Measurements from ENCODE around the gene RHOJ. TPM values are rescaled to one million over a fixed set of nuclear protein-coding genes. Genes with fewer than 3 reads are reported as not detected.

Gene RHOJ
- total and polyA plus RNA-seq, 12 donors, result 1.8 to 14.9 (median 5.6) TPM

DNA sequence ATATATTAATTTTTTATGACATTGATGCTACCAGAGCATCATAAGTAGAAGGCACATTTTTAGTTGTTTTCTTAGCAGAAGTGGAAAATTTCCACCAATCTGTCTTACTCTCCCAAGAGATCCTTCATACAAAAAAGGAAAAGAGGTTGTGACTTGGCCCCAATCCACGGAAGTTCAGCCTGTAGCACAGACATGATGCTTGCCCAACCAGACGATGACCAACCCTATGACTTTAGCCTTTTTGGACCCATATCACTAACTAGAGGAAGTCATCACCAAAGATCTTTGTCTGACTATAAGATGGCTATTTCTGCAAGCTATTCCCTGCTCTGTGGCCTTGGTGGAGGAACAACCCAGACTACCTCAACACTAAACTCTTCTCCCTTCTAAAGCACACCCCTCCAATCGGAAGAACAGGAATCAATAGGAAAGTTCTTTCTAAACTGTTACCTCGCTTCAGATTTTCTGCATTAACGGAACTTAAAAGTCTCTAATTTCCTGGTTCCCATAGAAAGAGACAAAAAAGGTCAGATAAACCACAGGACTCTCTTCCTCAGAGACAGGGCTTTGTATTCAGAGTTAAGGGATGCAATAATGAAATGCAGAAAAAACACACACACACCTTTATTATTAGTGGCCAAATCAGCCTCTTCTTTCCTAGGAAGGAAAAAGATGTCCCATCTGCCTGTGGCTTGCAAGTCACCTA is 4.1 kb upstream of the RHOJ start:
- Histone ChIP-seq H3K36me3 (replicated peaks in 1 of 2) (no peaks in the 10 kb centered on the region), H3K27ac (no peak overlapping the region), H3K4me1 (replicated peaks in 1 of 2) (peaks cover 0 to 6% of the 10 kb centered on the region in 2 donors), H3K9me3 (replicated peaks in 1 of 3) (no peaks in the 10 kb centered on the region), H3K4me3 (no peak overlapping the region), H3K27me3 (no peaks in the 10 kb centered on the region)
- intact Hi-C loops (cut with DNase I), result no loop called here
- TF ChIP-seq POLR2A (IDR thresholded peaks at IDR 0.05), result no peak
- no peak for TF ChIP-seq CTCF (IDR thresholded peaks at IDR 0.05)
- DNase-seq, result peak in 3 of 7 donors; percentile 17 to 57 (median 26)
- 63 to 75% (median 68%) methylated on average over 5 of the region's 5 CpGs for WGBS, 4 donors

DNA sequence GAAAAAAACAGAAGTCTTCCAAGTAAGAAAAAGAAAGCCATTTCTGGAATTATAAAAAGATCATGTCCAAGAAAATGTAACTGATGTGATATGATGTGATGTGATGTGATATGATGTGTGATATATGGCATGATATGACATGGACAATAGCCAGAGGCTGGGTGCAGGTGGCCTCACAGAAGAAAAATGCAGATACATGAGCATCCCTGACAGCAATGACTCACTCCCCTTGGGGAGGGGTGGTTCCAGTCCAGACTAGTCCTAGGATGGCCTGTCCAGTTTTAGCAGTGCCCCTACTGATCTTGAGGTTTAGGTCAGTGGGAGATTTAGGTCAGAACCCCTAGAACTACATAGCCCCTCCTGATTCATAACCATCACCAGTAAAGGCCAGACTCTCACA is 3.5 kb upstream of the RHOJ start:
- H3K4me3 ChIP-seq, result no peak overlapping the region
- no peaks in the 10 kb centered on the region for H3K27me3 ChIP-seq
- DNase-seq, result no peak
- intact Hi-C loops (cut with DNase I), result no loop called here
- no peaks in the 10 kb centered on the region for H3K36me3 ChIP-seq (replicated peaks in 1 of 2)
- H3K4me1 ChIP-seq (replicated peaks in 1 of 2), result peaks cover 0 to 6% of the 10 kb centered on the region in 2 donors
- no peaks in the 10 kb centered on the region for H3K9me3 ChIP-seq (replicated peaks in 1 of 3)
- no peak overlapping the region for H3K27ac ChIP-seq
- no peak for TF ChIP-seq POLR2A (IDR thresholded peaks at IDR 0.05)
- TF ChIP-seq CTCF (IDR thresholded peaks at IDR 0.05), result no peak

- Histone ChIP-seq H3K27me3 (no peaks in the 10 kb centered on the region), H3K9me3 (replicated peaks in 1 of 3) (no peaks in the 10 kb centered on the region), H3K27ac (no peak overlapping the region), H3K4me1 (replicated peaks in 1 of 2) (peaks cover 0 to 6% of the 10 kb centered on the region in 2 donors), H3K4me3 (no peak overlapping the region), H3K36me3 (replicated peaks in 1 of 2) (no peaks in the 10 kb centered on the region)
- no peak for TF ChIP-seq POLR2A (IDR thresholded peaks at IDR 0.05)
- 82 to 94% (median 87%) methylated on average over 2 of the region's 2 CpGs for WGBS, 4 donors
- no peak for DNase-seq
- intact Hi-C loops (cut with DNase I), result no loop called here
Measured at GRCh38 chr14:63203015-63203414, 1.2 kb upstream of the RHOJ start.

DNA sequence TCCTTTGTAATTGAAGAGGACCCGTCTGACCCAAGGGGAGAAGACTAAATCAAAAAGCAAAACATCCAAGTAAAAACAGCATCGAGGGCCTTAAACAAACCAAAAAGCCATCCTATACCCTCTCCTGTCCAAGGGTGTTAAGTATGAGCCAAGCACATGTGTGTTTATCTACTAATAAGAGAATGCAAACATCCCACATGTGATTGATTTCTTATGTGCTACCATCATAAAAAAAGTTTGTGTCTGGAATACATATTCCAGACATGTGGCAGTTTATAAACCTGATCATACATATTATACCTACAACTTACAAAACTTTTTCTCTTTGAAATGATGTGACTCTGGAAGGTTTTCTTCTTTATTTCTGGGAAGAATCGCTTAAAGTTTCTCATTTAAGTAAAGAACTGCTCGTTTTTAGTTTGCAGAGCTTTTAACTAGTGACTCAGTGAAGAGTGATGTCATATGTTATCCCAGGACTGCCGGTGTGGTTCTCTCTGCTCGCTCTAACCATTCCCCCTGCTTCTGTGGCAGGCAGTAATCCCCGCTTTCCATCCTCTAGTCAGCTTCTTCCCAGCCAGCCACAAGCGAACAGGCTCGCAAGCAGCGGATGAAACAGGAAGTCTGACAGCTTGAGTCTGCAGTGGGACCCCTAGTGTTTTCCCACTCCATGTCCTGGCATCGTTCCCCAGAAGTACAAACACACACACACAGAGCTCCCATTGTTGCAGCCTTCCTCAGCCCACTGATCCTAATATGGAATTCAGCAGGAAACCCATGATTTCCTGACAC is 431 bp upstream of the RHOJ start:
- Histone ChIP-seq H3K27ac (peak overlapping the region in 3 of 5 donors; percentile 46 to 80 (median 69)), H3K27me3 (no peaks in the 10 kb centered on the region), H3K4me3 (peak overlapping the region in 1 of 4 donors; percentile 53), H3K9me3 (replicated peaks in 1 of 3) (no peaks in the 10 kb centered on the region), H3K36me3 (replicated peaks in 1 of 2) (no peaks in the 10 kb centered on the region), H3K4me1 (replicated peaks in 1 of 2) (peaks cover 0 to 6% of the 10 kb centered on the region in 2 donors)
- intact Hi-C loops (cut with DNase I), result no loop called here
- TF ChIP-seq POLR2A (IDR thresholded peaks at IDR 0.05) (peak in 1 of 2 donors; percentile 14), CTCF (IDR thresholded peaks at IDR 0.05) (no peak)
- 7 to 10% (median 9%) methylated on average over 11 of the region's 11 CpGs for WGBS, 4 donors
- DNase-seq, result peak; percentile 43 to 87 (median 60)
